Measurements from ENCODE around the gene CLEC16A.

DNA sequence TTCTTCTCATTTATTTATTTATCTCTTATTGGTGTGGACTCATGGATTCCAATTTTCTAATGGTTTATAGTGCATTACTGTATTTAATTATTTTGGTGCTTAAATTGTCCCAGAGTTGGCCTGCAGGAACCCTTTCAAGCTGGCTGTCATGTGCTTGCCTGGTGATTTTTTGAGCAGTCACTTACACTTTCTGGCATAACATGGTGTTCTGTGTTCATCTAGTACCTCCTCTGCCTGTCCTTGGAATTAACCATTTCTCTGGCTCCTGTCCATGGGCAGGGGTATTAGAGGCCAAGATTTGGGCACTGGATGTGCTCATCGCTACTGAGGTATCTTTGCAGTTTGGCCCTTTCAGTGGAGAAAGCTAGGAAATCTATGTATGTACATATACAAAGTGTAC is 67.0 kb downstream of the CLEC16A start:
- TF ChIP-seq POLR2A (IDR thresholded peaks at IDR 0.05) = no peak
- TF ChIP-seq, protein P1, sequence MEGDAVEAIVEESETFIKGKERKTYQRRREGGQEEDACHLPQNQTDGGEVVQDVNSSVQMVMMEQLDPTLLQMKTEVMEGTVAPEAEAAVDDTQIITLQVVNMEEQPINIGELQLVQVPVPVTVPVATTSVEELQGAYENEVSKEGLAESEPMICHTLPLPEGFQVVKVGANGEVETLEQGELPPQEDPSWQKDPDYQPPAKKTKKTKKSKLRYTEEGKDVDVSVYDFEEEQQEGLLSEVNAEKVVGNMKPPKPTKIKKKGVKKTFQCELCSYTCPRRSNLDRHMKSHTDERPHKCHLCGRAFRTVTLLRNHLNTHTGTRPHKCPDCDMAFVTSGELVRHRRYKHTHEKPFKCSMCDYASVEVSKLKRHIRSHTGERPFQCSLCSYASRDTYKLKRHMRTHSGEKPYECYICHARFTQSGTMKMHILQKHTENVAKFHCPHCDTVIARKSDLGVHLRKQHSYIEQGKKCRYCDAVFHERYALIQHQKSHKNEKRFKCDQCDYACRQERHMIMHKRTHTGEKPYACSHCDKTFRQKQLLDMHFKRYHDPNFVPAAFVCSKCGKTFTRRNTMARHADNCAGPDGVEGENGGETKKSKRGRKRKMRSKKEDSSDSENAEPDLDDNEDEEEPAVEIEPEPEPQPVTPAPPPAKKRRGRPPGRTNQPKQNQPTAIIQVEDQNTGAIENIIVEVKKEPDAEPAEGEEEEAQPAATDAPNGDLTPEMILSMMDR (IDR thresholded peaks at IDR 0.05) = no peak
